Renal cortex interstitium (tissue), 15 donors: ENCODE results near the gene EIF1B. TPM values are rescaled to one million over a fixed set of nuclear protein-coding genes. Genes with fewer than 3 reads are reported as not detected.
A peak's percentile ranks its signal among the peaks of the same experiment; 100 is the strongest.
"Not testable (repeated sequence)": the region's sequence is repeated elsewhere in the genome, so short reads cannot be mapped to it uniquely, and the experiment has no call there.

Experiments used
- DNase-seq, 11 donors: peaks; one replicate each; pipeline ENCODE4 v3.0.0-alpha.2; 2013; ENCODE audit warnings: low read depth in 9 of 11, low spot score in 4 of 11; ENCODE audit errors: extremely low read depth in 1 of 11
- long read RNA-seq, 16 experiments: transcript quantifications; one replicate each; lab custom pipeline, GENCODE V29; 2026
- polyA plus RNA-seq, 3 donors: library from polyadenylated mRNA; unstranded; fragments of 120-200 nt; gene quantifications; one replicate each; pipeline ENCODE4 v1.2.1, GENCODE V29; 2013; ENCODE audit not compliant: insufficient read length in 3 of 3

Gene EIF1B
- polyA plus RNA-seq = 100 to 1,000 TPM; 109 to 132 (median 122) TPM
- long read RNA-seq, donor 1, transcript EIF1B-201 (4 exons, 1,010 nt) = major isoform, 54 of 63 reads
- long read RNA-seq, donor 1, partial matches to known transcripts = 5 of 63 reads
- long read RNA-seq, donor 1, other reads (novel, unspliced or antisense) = 0 of 63 reads
- long read RNA-seq, donor 2, transcript EIF1B-201 (4 exons, 1,010 nt) = major isoform, 63 of 76 reads
- long read RNA-seq, donor 2, partial matches to known transcripts = 8 of 76 reads
- long read RNA-seq, donor 2, other reads (novel, unspliced or antisense) = 0 of 76 reads
- long read RNA-seq, donor 3, transcript EIF1B-201 (4 exons, 1,010 nt) = major isoform, 100 of 106 reads
- long read RNA-seq, donor 3, partial matches to known transcripts = 0 of 106 reads
- long read RNA-seq, donor 3, other reads (novel, unspliced or antisense) = 0 of 106 reads
- long read RNA-seq, donor 4, transcript EIF1B-201 (4 exons, 1,010 nt) = major isoform, 41 of 47 reads
- long read RNA-seq, donor 4, partial matches to known transcripts = 0 of 47 reads
- long read RNA-seq, donor 4, other reads (novel, unspliced or antisense) = 0 of 47 reads
- long read RNA-seq, donor 5 = 0 reads
- long read RNA-seq, donor 6, transcript EIF1B-201 (4 exons, 1,010 nt) = major isoform, 60 of 75 reads
- long read RNA-seq, donor 6, transcript EIF1B-204 (3 exons, 637 nt) = minor isoform, 6 of 75 reads
- long read RNA-seq, donor 6, partial matches to known transcripts = 5 of 75 reads
- long read RNA-seq, donor 6, other reads (novel, unspliced or antisense) = 0 of 75 reads
- long read RNA-seq, donor 7, transcript EIF1B-201 (4 exons, 1,010 nt) = major isoform, 84 of 88 reads
- long read RNA-seq, donor 7, partial matches to known transcripts = 0 of 88 reads
- long read RNA-seq, donor 7, other reads (novel, unspliced or antisense) = 0 of 88 reads
- long read RNA-seq, donor 8, transcript EIF1B-201 (4 exons, 1,010 nt) = major isoform, 110 of 129 reads
- long read RNA-seq, donor 8, transcript EIF1B-204 (3 exons, 637 nt) = minor isoform, 5 of 129 reads
- long read RNA-seq, donor 8, transcript EIF1B-202 (2 exons, 873 nt) = minor isoform, 5 of 129 reads
- long read RNA-seq, donor 8, partial matches to known transcripts = 6 of 129 reads
- long read RNA-seq, donor 8, other reads (novel, unspliced or antisense) = 0 of 129 reads
- long read RNA-seq, donor 9, transcript EIF1B-201 (4 exons, 1,010 nt) = major isoform, 57 of 62 reads
- long read RNA-seq, donor 9, partial matches to known transcripts = 0 of 62 reads
- long read RNA-seq, donor 9, other reads (novel, unspliced or antisense) = 0 of 62 reads
- long read RNA-seq, donor 10, transcript EIF1B-201 (4 exons, 1,010 nt) = major isoform, 66 of 74 reads
- long read RNA-seq, donor 10, partial matches to known transcripts = 0 of 74 reads
- long read RNA-seq, donor 10, other reads (novel, unspliced or antisense) = 0 of 74 reads
- long read RNA-seq, donor 11, transcript EIF1B-201 (4 exons, 1,010 nt) = major isoform, 47 of 49 reads
- long read RNA-seq, donor 11, partial matches to known transcripts = 0 of 49 reads
- long read RNA-seq, donor 11, other reads (novel, unspliced or antisense) = 0 of 49 reads
- long read RNA-seq, donor 12, transcript EIF1B-201 (4 exons, 1,010 nt) = major isoform, 31 of 38 reads
- long read RNA-seq, donor 12, partial matches to known transcripts = 0 of 38 reads
- long read RNA-seq, donor 12, other reads (novel, unspliced or antisense) = 0 of 38 reads
- long read RNA-seq, donor 13, transcript EIF1B-201 (4 exons, 1,010 nt) = major isoform, 114 of 130 reads
- long read RNA-seq, donor 13, partial matches to known transcripts = 10 of 130 reads
- long read RNA-seq, donor 13, other reads (novel, unspliced or antisense) = 0 of 130 reads
- long read RNA-seq, donor 14, transcript EIF1B-201 (4 exons, 1,010 nt) = major isoform, 64 of 69 reads
- long read RNA-seq, donor 14, transcript EIF1B-202 (2 exons, 873 nt) = minor isoform, 5 of 69 reads
- long read RNA-seq, donor 14, partial matches to known transcripts = 0 of 69 reads
- long read RNA-seq, donor 14, other reads (novel, unspliced or antisense) = 0 of 69 reads
- long read RNA-seq, donor 15, transcript EIF1B-201 (4 exons, 1,010 nt) = major isoform, 35 of 36 reads
- long read RNA-seq, donor 15, partial matches to known transcripts = 0 of 36 reads
- long read RNA-seq, donor 15, other reads (novel, unspliced or antisense) = 0 of 36 reads
- long read RNA-seq, donor 16, transcript EIF1B-201 (4 exons, 1,010 nt) = major isoform, 155 of 177 reads
- long read RNA-seq, donor 16, transcript EIF1B-204 (3 exons, 637 nt) = minor isoform, 8 of 177 reads
- long read RNA-seq, donor 16, partial matches to known transcripts = 7 of 177 reads
- long read RNA-seq, donor 16, other reads (novel, unspliced or antisense) = 0 of 177 reads

DNA sequence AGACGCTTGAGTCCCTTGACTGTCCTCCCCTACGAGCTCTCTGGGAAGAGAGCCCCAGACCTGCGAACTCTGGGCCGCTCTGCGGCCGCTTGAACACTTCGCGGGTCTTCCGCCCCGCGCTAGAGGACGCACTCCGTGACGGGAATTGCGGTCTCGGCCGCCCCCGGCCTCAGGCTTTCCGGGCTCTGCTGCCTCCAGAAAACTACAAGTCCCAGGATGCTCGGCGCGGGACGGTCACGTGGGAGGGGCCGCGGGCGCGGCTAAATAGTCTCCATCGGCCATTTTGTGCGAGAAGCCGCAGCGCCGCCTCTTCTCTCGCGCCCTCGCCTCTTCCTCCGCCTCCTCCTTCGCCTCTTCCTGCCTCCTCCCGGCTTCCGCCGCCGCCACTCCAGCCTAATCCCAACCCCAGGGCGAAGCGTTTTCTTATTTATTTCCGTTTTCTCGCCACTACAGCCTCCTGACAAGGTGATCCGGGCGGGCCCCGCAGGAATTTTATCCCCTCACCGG, at the start of gene EIF1B:
Gene EIF1B (plus strand): TSS at position 290 of the 507 bp plus-strand sequence. CDS start 235 bp downstream, outside the sequence.
- DNase-seq = peak; percentile 93 to 98 (median 97)

DNA sequence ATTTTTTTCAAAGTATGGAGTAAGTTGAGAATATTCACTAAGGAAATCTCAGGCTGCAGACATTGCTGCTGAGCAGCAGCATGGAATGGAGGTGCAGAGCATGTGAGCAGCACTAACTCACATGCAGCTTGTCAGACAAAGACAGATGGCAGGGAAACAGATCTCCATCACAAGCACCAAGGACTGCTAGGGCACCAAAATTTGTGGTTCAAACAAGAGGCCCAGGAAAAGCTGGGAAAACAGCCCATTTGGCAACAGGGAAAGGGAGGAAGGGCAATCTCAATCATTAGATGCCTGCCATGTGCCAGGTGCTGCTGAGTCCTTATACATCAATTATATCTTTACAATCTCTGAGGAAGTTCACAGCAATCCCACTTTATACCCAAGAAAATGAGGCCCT, 47.2 kb upstream of the EIF1B start:
- DNase-seq = no peak

DNA sequence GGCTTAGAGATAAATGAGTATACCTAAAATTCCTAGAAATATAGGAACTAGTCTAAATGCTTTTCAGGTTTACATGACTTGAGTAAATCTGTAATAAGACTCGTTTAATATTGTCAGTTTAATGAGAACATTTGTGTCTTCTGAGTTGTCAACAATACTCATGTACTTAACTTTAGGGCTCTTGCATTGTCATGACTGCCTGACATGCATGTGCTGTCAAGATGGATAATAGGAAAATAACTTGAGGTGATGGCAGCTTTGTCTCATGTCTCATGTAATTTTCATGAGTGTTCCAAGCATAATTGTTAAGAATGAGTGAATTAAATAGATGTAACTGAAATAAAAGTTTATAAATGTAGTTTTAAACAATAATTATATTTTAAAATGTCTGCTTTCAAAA, 45.1 kb upstream of the EIF1B start:
- DNase-seq = no peak

DNA sequence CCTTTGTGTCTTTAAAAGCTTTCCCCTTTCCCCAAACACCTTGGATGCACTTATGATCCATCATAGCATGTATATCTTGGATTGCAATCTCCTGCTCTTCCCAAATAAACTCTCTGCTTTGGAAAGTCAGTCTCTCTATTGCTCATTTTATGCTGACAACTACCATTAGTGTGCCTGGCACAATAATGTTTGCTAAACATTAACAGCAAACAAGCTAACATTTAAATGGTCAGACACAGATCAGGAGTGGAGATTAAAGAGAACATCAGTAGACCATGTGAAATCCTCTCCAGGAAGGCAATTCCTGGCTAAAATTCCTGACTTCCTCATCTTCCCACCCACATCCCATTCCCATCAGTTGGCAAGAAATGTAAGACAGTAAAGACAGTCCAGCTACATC, 44.3 kb upstream of the EIF1B start:
- no peak for DNase-seq

DNA sequence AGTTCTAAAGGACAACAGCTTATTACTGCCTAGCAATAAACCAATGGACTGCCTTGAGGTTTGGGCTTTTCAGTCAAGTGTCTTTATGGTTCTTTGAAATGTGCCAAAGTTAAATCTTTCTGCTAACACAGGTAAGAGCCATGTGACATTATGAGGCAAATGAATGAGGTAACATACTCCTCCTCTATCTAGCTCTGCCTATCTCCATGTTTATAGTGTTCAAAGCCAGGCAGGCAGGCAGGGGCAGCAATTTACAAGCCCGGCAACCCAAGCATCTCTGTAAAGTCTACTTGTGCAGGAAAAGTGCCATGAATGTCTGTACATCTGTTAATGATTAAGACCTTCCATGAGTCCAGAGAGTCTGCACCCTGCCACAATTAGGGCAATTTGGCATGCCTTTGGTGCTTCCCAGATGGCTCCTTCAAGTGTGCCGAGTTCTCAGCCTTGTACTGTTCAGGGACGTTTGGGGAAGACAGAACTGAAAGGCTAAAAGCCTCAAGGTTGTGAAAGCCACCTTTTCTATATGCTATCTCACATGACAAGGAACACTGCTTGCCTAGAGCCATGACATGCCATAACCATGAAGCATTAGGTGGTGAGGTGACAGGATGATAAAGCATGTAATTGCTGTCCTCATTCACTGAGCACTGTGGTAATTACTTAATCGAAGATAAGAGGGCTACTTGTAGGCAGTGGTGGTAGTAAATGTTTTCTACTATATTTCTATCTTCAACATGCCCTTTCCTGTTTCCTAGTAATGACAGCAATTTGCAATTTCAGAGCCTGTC, 41.4 kb upstream of the EIF1B start:
- no peak for DNase-seq

DNA sequence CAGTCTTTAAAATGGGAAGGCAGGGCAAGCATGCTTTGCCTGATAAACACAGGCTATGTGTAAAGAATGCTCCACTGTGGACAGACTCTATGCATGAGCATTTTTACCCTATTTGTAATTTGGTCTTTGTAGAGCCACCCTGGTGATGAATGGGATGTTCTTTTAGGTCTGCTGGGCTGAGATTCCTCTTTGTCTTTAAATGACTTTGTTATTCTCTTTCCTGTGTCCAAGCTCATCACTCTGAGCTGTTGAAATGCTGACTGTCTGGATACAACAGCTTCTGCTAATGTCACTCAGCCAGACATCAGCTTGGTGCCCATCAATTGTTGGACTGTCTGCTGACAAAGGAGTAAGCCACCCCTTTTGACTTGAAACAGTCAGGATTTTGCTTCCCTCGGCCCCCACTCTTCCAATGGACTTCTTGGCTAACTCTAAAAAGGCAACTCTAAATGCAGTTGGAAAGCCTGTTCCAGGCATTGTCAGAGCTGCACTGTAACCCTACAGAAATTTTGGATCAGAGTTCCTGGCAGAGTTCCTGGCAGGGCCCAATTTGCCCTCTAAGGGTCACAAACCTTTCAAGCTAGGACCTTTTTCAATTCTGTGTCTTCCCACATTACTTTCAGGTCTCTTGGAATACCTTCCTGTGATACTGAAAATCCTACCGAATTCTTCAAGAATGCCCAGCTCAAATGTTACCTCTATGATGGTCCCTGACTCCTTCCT, 40.5 kb upstream of the EIF1B start:
- no peak for DNase-seq

DNA sequence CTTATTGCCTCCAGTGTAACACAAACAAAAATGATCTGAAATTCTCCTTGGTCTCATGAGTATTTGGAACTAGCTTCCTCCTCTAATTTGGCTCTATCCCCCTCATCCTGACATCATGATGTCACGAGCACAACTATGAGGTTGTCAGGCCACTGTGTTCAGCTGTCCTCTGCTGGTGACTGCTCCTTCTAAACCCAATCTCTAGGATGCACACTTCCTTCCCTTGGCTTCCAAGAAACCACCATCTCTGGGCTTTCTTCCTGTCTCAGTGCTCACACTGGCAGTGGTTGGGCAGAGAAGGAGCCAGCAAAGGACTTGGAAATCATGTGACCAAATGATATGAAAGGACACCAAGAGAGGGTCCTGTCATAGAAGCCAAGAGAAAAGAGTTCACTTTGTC, 30.7 kb upstream of the EIF1B start:
- no peak for DNase-seq

DNA sequence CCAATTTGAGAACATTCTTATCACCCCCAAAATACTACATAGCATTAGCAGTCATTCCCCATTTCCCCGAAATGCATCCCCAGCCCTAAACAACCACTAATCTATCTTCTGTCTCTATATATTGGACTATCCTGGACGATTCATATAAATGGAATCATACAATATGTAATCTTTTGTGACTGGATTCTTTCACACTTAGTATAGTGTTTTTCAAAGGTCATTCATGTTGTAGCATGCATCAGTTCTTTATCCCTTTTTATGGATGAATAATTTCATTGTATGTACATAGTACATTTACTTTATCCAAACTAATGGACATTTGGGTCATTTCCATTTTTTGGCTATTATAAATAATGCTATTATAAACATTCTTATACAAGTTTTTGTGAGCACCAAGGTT, 27.5 kb upstream of the EIF1B start:
- DNase-seq = no peak

DNA sequence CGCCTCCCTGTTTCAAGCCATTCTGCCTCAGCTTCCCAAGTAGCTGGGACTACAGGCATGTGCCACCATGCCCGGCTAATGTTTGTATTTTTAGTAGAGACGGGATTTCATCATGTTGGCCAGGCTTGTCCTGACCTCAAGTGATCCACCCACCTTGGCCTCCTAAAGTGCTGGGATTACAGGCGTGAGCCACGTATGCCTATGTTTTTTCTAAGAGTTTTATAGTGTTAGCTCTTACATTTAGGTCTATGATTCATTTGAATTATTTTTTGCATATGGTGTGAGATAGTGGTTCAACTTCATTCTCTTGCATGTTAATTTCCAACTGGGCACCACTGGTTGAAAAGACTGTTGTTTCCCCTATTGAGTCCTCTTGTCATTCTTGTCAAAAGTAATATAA, 26.4 kb upstream of the EIF1B start:
- DNase-seq = not testable (repeated sequence)

DNA sequence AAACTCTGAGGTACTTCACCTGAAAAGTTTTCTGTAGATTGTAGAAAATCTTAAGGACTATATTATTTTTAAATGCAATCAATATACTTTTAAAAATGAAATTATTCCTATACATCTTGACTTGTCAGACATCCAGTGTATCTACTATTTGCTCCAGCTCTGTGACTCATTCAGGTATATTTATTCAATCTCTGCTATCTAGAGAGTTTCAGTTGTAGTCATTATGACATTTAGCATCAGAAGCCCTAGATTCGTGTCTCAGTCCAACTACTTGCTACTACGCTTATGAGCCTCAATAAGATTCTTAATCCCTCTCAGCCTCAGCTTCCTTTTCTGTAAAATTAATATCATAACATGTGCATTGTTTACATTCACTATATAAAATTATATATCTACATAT, 22.3 kb upstream of the EIF1B start:
- DNase-seq = no peak

DNA sequence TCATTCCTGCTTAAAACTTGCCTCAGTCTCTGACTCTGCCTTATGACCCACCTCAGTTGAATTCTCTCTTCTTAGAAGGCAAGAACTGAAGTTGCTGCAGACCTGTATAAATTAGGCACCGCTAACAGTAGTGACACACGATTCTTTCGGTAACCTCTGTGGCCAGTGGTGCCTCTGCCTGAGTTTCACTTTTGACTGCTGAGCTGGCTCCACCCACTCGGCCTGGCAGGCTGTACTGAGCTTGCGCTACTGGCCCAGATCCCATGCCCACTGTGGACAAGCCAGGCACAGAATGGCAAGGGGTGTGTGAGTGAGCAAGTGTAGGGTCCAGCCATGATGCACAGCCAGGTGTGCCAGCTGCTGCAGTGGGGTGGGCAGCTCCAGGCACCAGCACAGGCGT, 19.1 kb upstream of the EIF1B start:
- no peak for DNase-seq

DNA sequence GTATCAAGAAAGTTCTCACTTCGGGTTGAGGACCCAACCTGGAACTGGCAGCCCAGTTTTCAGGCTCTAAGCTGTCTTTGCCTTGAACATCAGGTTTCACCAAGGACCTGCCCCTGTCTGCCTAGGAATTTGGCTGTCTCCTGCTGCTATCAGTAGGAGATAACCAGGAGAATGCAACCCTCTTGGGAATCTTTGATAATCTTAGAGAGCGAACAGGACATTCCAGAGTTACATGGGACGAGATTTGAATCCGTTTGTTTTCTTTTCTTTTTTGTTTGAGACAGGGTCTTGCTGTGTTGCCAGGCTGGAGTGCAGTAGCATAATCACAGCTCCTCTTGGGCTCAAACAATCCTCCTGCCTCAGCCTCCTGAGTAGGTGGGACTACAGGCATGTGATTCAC, 18.0 kb upstream of the EIF1B start:
- no peak for DNase-seq

DNA sequence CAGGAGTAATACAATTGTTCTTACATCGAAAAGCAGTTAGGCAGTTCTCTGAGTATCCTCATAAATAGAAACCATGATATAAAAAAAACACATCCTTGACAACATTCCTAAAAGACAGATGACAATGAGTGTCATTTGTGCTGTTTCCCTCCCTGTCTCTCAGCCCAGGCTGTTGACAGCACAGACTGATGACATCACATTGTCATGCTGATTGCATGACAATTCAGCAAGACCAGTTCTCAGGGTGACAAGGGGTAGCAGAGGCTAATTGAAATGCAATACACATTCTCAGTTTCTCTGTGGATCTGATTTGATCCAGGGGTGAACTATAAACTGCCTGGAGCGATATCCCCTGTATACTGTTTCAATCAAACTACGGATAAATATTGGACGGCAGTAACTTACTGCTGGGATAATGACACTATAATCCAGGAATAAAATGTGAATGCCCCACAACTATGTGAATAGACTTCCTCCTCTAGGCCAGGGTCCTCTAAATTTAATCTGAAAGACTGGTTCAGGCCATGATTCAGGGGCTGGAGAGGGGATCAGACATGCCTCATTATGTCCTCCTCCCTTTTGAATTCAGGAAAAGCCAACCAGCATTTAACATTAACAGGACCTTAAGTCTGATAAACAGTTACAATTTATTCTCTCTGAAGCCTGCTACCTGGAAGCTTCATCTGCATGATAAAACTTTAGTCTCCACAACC, 16.7 kb upstream of the EIF1B start:
- DNase-seq = no peak

DNA sequence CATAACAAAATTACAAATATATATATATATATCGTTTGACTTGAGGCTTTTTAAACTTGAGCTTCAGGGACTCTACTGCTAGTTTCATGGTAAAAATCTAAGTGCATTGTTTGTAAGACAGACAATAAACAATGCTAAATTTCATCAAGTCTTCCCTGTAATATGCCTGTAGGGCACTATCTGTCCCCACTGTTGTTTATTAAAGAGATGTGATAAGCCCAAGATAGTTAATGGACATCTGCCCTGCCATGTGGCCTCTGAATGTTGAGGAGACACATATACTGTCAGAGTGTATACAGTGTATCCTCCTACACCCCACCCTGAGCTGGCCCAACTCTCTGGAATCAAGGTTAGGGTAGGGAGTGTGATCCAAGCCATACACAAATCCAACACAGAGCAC, 15.1 kb upstream of the EIF1B start:
- no peak for DNase-seq

DNA sequence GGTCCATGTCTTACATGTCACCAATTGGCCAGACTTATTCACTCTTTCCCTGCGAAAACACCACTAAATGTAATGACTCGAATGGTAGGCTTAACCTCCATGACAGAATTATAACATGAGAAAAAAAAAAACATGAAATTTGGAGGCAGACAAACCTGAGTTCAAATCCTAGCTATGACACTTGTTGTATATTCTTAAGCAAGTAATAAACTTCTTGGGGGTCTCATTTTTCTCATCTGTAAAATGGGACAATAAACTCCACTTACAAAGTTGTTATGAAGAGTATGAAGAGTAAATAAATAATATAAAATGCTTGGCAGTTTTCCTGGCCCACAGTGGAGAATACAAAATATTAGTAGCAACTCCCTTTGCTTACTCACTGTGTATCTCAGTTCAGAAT, 11.4 kb upstream of the EIF1B start:
- DNase-seq = no peak
